HG03060 (cell line): Measurements from ENCODE around the gene FIZ1.
"Not testable (repeated sequence)": the region's sequence is repeated elsewhere in the genome, so short reads cannot be mapped to it uniquely, and the experiment has no call there.

ENCODE experiments used
- ATAC-seq: cut with Tn5 transposase; IDR thresholded peaks from one replicate; pipeline ENCODE4 v1.9.1; 2021; ENCODE audit warnings: low read depth, moderate number of reproducible peaks; ENCODE audit not compliant: unreplicated experiment

FIZ1 gene

GRCh38 chr19:55578761-55579747 lies 20.3 kb downstream of the FIZ1 start:
- ATAC-seq: no peak

GRCh38 chr19:55578031-55578760 lies 21.1 kb downstream of the FIZ1 start:
- no peak for ATAC-seq

- ATAC-seq: no peak
Measured at GRCh38 chr19:55576746-55577145, 22.6 kb downstream of the FIZ1 start.

- not testable (repeated sequence) for ATAC-seq
Measured at GRCh38 chr19:55573929-55574328, 25.4 kb downstream of the FIZ1 start.

GRCh38 chr19:55569477-55569876 lies 29.8 kb downstream of the FIZ1 start:
- ATAC-seq: not testable (repeated sequence)

GRCh38 chr19:55567708-55568328 lies 31.5 kb downstream of the FIZ1 start:
- ATAC-seq: no peak

GRCh38 chr19:55566823-55567222 lies 32.5 kb downstream of the FIZ1 start:
- no peak for ATAC-seq

- no peak for ATAC-seq
Measured at GRCh38 chr19:55563261-55563690, 36.0 kb downstream of the FIZ1 start.

- ATAC-seq: no peak
Measured at GRCh38 chr19:55559684-55560083, 39.6 kb downstream of the FIZ1 start.

GRCh38 chr19:55554741-55555152 lies 44.6 kb downstream of the FIZ1 start:
- ATAC-seq: no peak

- no peak for ATAC-seq
Measured at GRCh38 chr19:55554302-55554701, 45.0 kb downstream of the FIZ1 start.

GRCh38 chr19:55553217-55554182 lies 45.8 kb downstream of the FIZ1 start:
- ATAC-seq: no peak

GRCh38 chr19:55552620-55553019 lies 46.7 kb downstream of the FIZ1 start:
- no peak for ATAC-seq

GRCh38 chr19:55552206-55552605 lies 47.1 kb downstream of the FIZ1 start:
- no peak for ATAC-seq

- ATAC-seq: no peak
Measured at GRCh38 chr19:55550321-55550650, 49.0 kb downstream of the FIZ1 start.

- no peak for ATAC-seq
Measured at GRCh38 chr19:55549500-55550320, 49.6 kb downstream of the FIZ1 start.

- no peak for ATAC-seq
Measured at GRCh38 chr19:55546822-55547614, 52.3 kb downstream of the FIZ1 start.

GRCh38 chr19:55546011-55546410 lies 53.3 kb downstream of the FIZ1 start:
- ATAC-seq: no peak
